NCI-H82 (cell line): Measurements from ENCODE around the gene RNU5D-1.

Experiments
- DNase-seq: peaks from one replicate; lab custom pipeline; 2025; lab: John Stamatoyannopoulos, UW

RNU5D-1 gene

DNA sequence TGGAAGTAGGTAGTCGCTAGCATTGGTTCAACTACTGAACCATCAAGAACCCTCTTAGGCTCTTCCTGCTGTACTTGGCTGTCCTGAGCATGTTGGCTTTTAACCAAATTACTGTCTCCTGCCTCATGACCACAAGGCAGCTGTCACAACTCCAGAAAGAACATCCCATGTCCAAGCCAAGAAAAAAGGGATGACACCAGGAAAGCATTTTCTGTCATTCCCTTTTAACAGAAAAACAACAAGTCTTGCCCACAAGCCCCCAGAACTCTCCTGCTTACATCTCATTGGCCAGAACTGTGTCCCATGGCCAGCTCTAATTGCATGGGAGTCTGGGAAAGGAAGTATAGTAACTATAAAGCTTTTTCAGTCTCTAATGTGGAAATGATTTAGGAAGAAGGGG, 2.4 kb upstream of the RNU5D-1 start:
- no peak for DNase-seq

DNA sequence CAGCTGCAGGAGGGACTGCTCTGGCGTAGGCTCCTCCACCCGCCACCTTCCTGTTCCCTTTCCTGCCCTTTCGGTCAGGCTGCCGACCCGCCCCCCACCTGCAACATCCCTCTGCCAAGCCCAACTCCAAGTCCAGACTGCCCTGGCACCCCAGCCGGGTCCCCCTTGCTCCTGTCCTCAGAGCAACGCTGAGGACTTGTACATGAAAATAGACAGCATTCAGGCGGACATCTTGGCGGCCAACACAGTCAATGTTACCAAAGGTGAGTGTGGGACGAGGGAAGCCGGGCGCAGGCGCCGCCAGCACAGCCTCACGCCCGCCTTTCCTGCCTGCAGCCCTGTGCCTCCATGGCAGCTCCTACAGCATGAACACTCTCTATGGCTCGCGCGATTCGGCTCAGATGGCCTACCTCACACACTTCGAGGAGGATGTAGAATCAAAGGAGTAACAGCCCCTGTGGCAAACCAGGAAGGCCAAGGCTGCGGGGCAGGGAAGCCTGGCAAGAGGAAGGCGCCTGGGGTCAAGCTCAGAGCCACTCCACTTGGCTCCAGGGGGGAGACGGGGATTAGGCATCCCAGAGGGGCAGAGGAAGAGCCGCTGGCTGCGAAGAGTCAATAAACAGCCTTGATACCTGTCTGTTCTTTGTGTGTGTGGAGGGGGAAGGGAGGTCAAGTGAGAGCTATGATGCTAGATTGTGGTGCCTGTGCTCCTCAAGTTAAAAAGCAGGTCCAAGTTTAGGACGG, 5.8 kb downstream of the RNU5D-1 start:
- DNase-seq, result peak; percentile 30

DNA sequence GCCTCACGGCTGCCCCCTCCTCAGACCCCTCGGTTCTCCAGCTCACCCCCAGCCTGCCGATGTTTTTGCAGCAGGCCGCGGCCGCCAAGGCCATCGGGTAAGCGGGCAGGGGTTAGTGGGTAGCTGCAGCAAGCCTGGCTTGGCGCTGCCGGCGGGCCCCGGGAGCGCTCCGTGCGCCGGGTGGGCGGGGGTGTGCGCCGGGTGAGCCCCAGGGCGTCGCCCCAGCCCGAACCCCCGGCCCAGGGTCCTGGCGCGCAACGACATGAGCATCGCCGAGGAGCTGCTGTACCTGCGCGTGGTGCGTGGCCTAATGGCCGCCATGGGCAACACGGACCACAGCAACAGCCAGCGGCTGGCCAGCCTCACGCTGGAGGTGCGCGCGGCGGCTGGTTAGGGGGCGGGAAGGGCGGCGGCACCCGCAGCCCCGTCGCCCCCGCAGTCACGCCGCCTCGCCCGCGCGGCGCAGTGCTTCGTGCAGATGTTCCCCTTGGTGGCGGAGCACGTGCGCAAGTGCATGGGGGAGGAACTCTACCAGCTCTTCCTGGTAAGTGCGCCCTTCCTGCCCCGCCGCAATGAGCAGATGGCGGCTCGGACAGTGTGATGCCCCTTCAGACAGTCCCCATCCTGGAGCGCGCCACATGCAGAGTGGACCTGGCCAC, 6.5 kb downstream of the RNU5D-1 start:
- DNase-seq, result no peak

DNA sequence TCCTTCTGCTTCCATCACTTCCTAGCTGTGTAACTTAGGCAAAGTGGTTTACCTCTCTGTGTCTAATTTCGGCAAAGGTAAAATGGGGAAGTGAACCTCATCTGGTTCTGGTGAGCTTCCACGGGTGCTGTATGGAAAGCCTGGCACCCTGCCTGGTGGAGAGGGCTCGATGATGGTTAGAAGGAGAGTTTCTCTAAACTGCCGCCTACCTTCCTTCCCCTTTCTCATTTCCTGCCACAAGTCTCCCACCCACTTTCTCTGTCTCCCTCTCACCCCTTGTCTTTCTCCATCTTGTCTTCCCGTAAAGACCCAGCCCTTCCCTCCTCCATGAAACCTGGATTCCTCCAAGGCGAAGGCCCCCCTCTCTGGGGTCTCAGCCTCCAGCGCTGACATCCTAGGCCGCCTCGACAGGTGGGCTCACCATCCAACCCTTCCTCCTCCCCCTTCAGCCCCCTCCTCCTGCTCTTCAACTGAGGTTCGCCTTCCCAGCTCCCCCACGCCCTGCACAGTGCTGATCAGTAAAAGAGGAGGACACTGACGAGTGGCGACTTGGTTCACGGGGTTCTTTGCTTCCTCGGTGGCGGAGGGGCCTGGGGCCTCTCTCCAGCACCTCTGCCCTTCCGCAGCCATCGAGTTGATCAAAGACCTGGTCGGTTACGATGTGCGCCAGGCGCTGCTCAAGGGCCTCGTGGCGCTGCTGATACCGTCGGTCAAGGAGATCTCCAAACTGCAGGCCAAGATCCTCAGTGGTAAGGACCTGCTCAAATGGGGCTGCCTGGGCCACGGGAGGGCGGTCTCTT, 7.3 kb downstream of the RNU5D-1 start:
- DNase-seq, result no peak

DNA sequence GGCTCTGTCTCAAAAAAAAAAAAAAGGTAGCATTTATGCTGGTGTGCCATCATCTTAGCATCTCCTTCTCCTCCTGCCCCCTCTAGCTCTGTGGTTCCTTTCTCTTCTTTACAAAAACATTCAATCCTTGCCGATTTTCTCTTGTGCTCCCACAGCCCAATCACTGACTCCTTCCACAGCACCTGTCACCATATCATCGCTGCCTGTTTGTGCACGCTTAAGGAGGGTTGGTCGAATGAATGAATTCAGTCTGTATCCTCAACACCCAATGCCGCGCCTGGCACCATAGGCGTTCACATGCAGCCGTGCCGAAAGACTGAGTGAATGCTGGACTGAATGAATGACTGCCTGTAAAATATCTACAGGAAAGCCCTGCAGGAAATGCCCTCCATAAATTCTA, 7.9 kb downstream of the RNU5D-1 start:
- DNase-seq, result no peak

DNA sequence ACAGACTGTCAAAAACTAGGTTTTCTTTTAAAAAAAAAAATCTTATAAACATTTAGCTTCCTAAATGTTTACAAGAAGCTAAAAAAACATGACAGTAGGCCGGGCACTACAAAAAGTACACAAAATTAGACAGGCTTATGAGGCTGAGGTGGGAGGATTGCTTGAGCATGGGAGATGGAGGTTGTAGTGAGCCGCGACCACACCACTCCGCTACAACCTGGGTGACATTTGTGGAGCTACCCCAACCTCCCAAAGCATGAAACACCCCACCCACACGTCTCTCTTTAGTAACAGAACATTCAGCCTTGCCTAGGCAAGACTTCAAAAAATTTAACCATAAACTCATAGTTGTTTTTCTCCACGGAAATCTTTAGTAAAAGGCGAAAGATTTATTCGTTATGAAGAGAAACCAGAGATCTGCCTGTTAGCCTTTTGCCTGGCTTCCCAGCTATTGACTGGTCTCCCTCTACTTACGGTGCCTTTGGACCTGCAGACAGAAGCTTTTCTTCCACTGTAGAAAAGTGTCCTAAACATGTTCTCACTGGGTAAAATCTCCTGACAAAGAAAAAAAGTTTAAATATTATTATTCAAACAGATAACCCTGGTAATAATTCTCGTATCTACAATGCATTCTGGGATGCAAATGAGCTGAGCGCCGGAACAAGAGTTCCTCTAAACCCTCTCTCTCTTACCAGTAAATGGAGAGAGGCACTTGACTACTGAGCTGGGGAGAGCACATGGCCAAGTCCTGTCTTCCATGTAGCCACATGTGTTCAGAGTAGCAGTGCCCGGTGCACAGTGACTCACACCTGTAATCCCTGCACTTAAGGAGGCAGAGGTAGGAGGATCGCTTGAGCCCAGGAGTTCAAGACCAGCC, 9.2 kb downstream of the RNU5D-1 start:
- peak; percentile 99 for DNase-seq

DNA sequence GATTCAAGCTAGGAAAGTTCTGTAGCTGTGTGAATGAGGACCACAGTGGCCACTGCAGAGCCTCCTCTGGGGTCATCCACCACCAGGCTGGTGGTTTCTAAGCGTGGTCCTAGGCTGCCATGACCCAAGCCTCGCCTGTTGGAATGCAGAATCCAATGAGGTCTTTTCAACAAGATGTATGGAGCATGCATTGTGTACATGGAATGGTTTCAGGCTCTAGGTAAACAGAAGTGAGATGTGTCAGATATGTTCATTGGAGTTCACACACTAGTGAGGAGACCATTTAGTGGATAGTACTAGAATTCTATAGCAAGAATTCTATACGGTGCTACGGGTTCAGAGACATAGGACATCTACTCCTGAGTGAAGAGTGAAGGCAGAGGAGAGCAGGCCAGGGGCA, 10.7 kb downstream of the RNU5D-1 start:
- no peak for DNase-seq

DNA sequence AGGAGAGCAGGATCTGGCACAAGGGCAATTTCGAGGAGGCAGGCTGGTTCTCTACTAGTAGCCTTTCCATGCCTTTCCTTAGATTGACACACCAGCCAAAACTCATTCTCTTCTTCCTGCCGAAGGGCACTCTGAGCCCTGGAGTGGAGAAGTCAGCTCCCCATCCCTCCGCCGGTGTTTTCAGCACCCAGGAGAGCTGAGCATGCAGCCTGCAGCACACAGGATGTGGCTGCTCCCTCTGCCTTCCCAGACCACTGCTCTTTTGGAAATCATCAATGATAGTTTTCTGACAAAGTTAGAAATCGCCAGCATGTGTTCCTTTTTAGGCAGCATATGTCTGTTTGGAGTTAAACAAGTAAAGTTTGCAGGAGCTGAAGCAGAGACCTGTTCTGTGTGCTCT, 11.7 kb downstream of the RNU5D-1 start:
- DNase-seq, result no peak

DNA sequence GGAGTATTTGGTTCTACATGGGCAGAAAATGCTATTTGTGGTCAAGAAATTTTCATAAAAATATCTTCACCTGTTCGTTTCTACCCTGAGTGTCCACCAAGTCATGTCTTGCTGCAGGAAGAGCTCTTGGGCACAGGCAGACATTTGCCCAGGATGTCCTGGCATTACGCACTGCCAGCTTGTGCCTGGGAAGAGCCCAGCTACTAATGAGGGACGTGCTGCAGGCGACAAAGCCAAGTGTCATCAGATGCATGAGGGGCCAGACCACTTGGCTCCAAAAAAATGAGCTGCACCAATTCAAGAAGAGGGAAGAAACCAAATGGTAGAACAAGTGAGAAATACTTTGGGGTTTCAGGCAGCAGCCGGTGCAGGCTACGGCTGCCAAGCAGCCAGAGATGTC, 12.9 kb downstream of the RNU5D-1 start:
- no peak for DNase-seq

DNA sequence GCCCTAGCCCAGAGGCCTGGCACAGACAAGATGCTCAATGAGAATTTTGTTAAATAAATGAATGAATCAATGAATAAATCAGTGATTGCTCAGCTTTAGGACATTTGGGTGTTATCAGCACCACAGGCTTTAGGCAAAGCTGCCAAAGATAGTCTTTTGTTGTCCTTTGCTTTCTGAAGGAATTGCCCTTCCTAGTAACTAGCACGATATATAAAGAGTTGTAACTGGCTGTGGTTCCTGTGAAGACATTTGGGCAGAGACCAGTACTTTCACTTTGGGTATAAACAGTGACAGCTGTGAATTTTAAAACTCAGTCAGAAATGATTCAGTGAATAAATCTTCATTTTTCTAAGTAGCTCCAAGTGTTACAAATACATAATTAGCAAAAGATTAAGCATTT, 13.3 kb downstream of the RNU5D-1 start:
- DNase-seq, result no peak

DNA sequence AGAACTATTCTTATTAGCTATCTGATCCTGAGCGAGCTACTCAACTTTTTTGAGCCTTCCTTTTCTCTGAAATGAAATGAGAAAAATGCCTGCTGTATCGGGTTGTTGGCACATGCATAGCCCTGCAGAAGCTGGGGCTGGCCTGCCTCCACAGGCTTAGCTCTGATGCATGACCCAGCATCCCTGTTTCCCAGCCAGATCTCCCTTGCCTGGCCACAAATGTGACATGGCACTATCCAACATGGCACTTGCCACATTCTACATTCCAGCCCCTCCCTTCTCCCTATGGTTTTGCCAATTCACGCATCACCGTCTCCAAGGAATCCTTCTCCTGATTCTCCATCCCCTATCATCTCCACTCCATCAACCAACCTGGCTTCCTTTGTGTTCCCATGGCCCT, 13.8 kb downstream of the RNU5D-1 start:
- DNase-seq, result no peak

DNA sequence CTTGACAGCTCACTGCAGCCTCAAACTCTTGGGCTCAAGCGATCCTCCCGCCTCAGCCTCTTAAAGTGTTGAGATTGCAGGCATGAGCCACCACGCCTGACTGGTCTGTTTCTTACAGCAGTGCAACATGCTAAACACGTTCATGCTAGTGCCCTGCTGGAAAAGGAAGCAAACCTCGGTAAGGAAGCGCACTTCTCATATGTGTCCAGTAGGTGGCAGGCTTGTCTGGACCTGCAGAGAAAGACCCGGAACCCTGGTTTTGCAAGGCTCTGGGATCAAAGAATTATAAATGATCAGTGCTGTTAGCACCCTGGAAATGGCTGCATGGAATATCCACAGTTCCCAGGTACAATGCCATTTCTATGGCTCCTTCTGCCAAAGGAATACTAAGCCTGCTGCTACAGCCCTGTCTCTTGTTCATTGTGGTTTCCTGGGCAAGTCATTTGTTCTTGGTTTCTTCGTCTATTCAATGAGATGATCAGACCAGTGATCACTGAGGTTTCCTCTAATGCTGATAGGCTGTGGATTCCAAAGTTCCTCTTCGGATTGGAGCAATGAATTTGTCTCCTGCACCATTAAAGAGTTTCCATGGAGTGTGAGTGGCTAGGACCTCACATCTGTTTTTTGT, 15.9 kb downstream of the RNU5D-1 start:
- peak; percentile 88 for DNase-seq

DNA sequence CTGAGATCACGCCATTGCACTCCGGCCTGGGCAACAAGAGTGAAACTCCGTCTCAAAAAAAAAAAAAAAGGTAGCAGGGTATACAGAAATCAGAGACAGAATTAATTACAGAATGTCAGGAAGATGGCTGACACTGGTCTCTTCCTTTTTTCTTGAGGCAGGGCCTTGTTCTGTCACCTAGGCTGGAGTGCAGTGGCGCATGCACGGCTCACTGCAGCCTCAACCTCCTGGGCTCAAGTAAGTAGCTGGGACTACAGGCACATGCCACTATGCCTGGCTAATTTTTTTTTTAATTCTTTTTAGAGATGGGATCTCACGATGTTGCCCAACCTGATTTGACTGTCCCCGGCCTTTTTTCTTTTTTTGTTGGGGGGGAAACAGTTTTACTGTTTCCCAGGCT, 16.4 kb downstream of the RNU5D-1 start:
- DNase-seq, result no peak

DNA sequence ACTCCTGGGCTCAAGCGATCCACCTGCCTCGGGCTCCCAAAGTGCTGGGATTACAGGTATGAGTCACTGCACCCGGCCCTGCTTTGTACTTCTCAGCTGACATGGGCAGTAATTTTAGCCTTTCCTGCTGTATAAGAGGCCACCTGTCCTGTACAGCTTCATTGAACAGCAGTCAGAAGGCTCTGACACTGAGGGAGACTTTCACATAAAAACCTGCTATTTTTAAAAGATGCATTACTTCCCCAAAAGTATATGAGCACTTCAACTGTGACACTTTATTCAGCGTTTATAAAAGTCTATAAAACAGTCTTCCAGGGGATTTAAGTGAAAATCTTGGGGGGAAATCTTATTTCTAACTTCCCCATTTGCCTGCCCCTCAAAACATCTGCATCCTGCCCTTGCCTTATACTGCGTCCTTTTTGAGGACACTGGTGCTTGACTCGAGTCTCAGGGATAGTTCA, 17.6 kb downstream of the RNU5D-1 start:
- DNase-seq, result no peak

DNA sequence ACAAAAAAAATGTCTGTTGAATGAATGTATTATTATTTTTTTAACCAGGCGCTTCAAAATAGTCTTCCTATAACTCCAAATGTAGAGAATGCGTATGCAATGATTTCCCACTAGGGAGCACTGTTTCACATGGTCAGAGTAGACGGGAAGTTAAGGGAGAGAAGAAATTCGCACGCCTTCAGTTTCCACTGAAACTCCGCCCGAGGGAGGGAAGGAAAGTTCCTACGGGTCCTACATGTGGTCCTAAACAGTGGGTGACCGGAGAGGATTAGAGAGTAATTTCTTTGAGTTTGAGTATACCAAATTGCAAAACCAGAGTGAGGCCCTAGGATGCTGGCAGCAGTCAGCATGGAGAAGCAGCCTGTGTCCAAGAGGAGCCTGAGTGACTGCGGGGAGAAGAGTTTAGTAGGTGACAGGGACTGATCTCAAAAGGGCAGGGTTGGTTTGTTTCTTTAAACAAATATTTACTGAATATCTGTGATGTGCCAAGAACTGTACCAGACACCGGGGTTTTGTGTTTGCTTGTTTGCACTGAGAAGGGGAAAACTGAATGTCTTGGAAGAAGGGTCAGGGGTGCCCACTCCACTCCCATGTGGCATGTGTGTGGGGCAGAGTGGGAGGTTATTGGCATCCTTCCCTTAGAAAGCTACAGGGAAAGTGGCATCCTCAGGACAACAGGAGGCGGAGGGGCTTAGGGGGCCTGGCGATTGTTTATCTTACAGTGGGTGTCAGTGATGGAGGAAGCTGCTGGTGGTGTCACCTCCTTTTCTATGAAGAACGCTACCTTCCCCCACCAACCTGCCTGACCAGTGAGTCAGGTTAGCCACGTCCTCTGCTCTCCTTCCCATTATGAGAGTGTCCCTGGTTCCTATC, 22.8 kb downstream of the RNU5D-1 start:
- peak; percentile 47 for DNase-seq

DNA sequence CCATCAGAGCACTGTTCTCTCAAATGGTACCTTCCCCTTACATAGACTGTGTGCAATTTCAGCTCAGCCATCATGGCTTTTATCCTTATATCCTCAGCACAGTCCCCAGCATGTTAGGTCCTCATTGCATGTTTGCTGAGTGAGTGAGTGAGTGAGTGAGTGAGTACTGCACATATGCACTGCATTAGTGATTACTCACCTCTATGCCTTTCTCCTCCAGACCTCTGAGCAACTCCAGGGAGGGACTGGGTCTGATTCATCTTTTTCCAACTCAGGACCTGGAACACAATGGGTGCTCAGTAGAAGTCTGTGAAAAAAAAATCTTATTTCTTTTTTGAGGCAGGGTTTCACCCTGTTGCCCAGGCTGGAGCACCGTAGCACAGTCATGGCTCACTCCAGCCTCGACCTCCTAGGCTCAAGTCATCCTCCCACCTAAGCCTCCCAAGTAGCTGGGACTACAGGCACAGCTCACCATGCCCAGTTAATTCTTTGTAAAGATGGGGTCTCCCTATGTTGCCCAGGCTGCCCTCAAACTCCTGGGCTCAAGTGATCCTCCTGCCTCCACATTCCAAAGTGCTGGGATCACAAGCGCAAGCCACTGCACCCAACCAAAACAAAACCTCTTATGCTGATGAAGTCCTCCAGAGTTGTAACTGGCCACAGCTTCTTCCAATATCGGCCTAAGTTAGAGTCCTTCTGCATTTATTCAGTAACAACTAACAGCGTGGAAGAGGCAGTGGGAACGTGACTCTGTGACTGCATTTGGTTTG, 23.7 kb downstream of the RNU5D-1 start:
- no peak for DNase-seq

DNA sequence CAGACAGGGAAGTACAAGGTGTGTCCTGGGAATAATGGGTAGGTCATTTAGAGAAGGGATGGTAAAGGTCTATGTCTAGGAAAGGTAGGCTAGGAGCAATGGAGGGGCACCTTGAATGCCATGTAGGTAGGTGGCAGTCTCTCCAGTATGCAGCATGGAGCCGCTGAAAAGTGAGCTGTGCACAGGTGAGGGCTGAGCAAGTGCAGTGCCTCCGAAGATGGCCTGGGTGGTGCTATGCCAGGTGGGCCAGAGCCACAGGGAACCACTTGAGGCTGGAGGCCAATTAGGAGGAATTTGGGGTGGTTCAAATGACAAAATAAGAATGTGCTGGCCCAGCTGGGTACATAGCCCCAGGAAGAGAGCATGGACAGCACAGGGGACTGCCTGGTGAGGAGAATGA, 25.0 kb downstream of the RNU5D-1 start:
- no peak for DNase-seq

DNA sequence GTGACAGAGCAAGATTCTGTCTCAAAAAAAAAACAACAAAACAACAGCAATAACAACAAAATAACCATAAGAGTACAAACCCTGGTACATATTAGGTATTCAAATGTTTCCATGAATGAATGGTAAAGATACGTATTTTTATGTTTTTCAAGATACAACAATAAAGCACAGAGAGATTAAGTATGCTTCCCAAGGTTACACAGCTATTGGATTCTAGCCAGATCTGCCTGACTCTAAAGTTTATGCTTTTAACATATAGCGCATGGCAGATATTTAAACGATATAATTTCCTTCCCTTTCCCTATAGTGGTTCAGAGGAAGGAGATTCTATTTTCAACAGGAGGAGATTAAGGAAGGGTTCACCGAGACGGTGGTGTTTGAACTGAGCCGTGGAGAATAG, 25.5 kb downstream of the RNU5D-1 start:
- no peak for DNase-seq

DNA sequence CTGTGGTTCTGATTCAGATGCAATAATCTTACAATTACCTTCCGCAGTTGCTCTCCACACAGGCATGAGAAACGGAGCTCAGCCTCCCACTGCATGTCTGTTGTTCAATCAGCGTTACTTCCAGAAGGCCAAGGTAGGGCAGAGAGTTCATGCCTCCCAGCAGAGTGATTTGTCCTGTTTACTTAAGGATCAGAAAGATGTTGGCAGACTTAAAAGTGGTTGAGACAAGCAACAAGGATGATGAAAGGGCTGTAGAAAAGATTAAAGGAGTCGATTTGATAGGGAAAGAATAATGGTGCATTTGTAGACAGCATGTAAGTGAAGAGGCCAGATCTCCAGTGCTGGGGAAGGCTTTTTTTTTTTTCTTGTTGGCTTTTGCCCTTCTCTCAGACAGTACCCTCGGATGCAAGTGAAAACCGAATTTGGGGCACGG, 29.8 kb downstream of the RNU5D-1 start:
- DNase-seq, result peak; percentile 55

DNA sequence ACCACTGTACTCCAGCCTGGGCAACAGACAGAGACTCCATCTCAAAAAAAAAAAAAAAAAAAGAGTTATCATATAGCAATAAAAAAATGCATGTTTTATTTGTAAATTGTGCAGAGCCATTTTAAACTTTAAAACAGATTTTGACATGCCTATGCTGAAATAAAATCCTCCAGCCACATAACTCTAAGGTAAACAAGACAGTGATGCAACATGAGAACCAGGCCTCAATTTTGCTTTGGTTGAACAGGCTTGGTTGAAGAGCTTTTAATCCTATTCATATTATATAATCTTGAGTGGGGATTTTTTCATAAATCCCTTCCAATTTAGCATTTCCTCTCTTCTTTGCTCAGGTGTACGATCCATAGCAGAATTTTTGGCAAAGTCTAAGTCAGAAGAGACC, 30.4 kb downstream of the RNU5D-1 start:
- DNase-seq, result no peak
